Thoracic aorta (tissue), 2 donors: ENCODE results near the gene ZRANB1. TPM values are rescaled to one million over a fixed set of nuclear protein-coding genes. Genes with fewer than 3 reads are reported as not detected.
"Not testable (repeated sequence)": the region's sequence is repeated elsewhere in the genome, so short reads cannot be mapped to it uniquely, and the experiment has no call there.

Source experiments
- ATAC-seq: fragments of 150-250 bp; one replicate; pipeline ENCODE4 v1.8.0; 2017; ENCODE audit warnings: low read depth; ENCODE audit not compliant: insufficient number of reproducible peaks, low FRiP score
- DNase-seq: peaks from one replicate; pipeline ENCODE4 v3.0.0-alpha.2; 2020; ENCODE audit warnings: low spot score
- H3K27ac ChIP-seq, 2 donors: fragments of 200-600 bp; sonication (generic); 1 replicate in 1 of 2; 2 replicates in 1 of 2; pipeline ENCODE4 v1.5.1; 2016; ENCODE audit warnings: mild to moderate bottlenecking in 2 of 2, moderate library complexity in 2 of 2
- H3K27me3 ChIP-seq: fragments of 200-600 bp; sonication (generic); replicated peaks from 2 replicates; pipeline ENCODE4 v1.6.0; 2016; ENCODE audit warnings: mild to moderate bottlenecking; ENCODE audit not compliant: insufficient read depth
- H3K36me3 ChIP-seq: fragments of 200-600 bp; sonication (generic); one replicate; pipeline ENCODE4 v1.5.1; 2016
- H3K4me1 ChIP-seq, 2 donors: fragments of 200-600 bp; sonication (generic); 1 replicate in 1 of 2; 2 replicates in 1 of 2; pipeline versions ENCODE4 v1.5.1 to v1.6.0; 2016; ENCODE audit warnings: low read depth in 2 of 2, mild to moderate bottlenecking in 1 of 2; ENCODE audit not compliant: control insufficient read depth in 1 of 2
- H3K4me3 ChIP-seq: fragments of 200-600 bp; sonication (generic); 2 replicates; pipeline ENCODE4 v1.5.1; 2016; ENCODE audit warnings: mild to moderate bottlenecking
- H3K9me3 ChIP-seq: fragments of 200-600 bp; sonication (generic); 2 replicates; pipeline ENCODE4 v1.5.1; 2016
- CTCF ChIP-seq: fragments of 200-600 bp; sonication (generic); IDR thresholded peaks from one replicate; pipeline ENCODE4 v1.5.1; 2019; ENCODE audit warnings: antibody characterized with exemption
- total RNA-seq, 2 donors: library from RNA; depleted of rRNA; stranded (reverse); fragments of >200 nt; gene quantifications; one replicate each; pipeline versions ENCODE4 v1.1.0 to v1.2.3, GENCODE V29; 2016

The ZRANB1 gene
- total RNA-seq, 2 donors from 2014 or later = 30.1 to 30.9 TPM

DNA sequence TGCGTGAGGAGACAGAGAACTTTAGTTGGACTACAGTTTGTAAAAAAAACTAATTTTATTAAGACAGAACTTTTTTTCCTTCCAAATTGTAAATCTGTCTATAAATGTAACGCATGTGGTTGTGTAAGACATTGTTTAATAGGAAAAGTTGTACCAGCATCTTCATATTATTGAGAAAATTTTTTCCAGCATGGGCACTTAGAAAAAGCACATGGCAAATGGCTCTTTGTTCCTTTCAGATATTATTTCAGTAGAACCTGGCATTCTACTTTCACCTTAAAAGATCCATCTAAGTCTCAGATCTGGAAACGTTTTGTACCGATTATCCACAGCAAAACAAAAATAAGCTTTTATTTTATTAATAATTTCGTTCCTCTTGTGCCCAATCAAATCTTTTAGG lies 43.2 kb downstream of the ZRANB1 start:
- H3K27ac ChIP-seq = no peak overlapping the region
- no peak overlapping the region for H3K4me3 ChIP-seq
- no peaks in the 10 kb centered on the region for H3K27me3 ChIP-seq
- no peak for TF ChIP-seq CTCF
- peaks cover 4 to 15% of the 10 kb centered on the region in 2 donors for H3K4me1 ChIP-seq
- ATAC-seq (no peak), DNase-seq (no peak)
- H3K9me3 ChIP-seq = no peaks in the 10 kb centered on the region
- H3K36me3 ChIP-seq = peaks cover 6% of the 10 kb centered on the region

DNA sequence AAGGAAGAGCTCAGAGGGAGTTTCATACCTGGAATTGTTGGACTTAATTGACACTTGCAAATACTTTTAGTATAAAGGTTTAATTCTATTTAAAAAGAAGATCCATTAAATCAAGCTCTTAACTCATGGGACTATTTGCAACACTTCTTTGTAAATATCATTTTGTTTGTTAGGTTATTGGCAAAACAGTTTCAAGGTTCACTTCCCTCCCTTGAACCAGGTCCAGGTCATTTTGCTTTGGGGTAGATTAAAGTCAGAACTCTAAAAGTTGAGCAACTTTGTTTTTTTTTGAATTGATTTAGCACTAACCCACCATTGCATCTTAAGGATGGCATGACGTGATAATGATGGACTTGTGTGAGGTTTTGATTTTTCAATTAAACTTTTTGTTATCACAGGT lies 45.9 kb downstream of the ZRANB1 start:
- Histone ChIP-seq H3K9me3 (no peaks in the 10 kb centered on the region), H3K4me1 (peaks cover 4 to 33% of the 10 kb centered on the region in 2 donors), H3K4me3 (no peak overlapping the region), H3K27me3 (no peaks in the 10 kb centered on the region), H3K27ac (no peak overlapping the region), H3K36me3 (peaks cover 9% of the 10 kb centered on the region)
- TF ChIP-seq CTCF = no peak
- DNase-seq (no peak), ATAC-seq (no peak)

DNA sequence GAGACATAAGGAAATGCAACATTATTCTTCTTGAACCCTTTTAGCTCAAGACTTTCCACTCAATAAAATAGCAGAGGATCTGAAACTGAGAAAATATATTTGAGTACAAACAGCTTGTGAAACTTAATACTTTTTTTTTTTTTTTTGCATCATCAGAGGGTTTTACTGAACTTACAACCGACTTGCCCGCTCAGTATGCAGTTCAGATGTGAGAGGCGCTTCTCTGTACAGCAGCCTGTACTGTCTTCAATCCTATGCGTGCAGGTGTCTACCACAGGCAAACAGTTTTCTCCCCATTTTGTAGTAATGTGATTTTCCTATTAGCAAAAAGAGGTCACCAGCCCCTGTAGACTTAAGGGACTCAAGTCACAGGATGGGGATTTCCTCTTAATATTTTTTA lies 46.8 kb downstream of the ZRANB1 start:
- not testable (repeated sequence) for H3K27me3 ChIP-seq, H3K9me3 ChIP-seq, H3K27ac ChIP-seq, DNase-seq, H3K4me3 ChIP-seq, ATAC-seq
- H3K36me3 ChIP-seq = peaks cover 17% of the 10 kb centered on the region
- peaks cover under 1 to 27% of the 10 kb centered on the region in 2 donors for H3K4me1 ChIP-seq

DNA sequence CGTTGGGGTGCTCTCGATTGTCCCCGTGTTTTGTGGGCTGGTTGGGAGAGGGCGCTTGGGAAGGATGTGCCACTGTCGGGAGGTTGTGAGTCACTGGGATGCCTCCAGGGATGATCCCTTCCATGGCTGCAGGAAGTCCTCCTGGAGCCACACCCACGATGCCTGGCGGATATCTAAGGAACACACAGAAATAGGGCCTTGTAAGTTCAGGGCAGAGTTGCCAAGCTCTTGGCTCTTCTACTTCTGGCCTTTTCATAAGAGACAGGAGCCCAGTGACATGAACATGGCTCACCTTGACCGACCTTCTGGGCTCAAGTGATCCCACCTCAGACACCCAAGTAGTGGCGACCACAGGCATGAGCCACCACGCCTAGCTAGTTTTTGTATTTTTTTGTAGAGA lies 47.6 kb downstream of the ZRANB1 start:
- peaks cover 24% of the 10 kb centered on the region for H3K36me3 ChIP-seq
- DNase-seq (no peak), ATAC-seq (no peak)
- no peak for TF ChIP-seq CTCF
- peaks cover 0 to 24% of the 10 kb centered on the region in 2 donors for H3K4me1 ChIP-seq
- H3K27ac ChIP-seq = no peak overlapping the region
- H3K4me3 ChIP-seq = no peak overlapping the region
- H3K9me3 ChIP-seq = no peaks in the 10 kb centered on the region
- H3K27me3 ChIP-seq = no peaks in the 10 kb centered on the region

DNA sequence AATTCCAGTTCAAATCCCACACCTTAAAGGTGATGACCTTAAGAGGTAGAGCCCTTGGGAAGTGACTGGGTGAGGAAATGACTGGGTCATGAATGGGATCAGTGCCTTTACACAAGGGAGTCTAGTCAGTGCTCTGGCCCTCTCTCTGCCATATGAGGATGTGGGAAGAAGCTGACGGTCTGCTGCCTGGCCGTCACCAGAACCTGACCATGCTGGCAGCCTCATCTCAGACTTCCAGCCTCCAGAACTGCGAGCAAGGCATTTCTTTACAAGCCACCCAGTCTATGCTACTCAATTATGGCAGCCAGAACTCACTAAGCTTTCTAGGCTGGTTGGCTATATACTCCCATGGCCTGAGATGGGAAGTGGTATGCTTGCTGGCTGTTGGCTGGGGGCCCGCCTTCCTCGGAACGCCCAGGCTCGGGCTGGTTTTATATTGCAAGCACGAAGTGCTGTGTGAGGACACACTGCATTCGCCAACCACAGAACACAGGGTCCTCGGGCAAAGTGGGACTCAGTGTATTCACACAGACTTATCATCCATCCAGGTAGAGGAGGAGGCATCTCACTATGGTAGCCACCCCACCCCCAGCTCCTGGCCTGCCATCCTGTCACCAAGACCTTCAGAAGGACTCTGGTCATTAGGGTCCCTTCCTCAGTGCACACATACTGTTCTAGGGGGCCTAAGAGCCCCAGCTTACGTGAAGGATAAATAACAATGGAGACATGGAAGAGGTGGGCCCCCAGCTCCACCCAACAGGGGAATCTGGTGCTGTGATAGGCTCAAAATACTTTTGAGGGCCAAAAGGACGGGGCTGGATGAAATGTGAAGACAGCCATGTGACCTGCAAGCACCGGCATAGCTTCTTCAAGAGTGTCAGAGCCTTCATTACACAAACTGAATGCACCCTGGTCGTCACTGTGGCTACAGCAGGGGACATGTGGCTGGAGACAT lies 49.0 kb downstream of the ZRANB1 start:
- H3K27me3 ChIP-seq = no peaks in the 10 kb centered on the region
- DNase-seq = no peak
- no peaks in the 10 kb centered on the region for H3K9me3 ChIP-seq
- peaks cover 30% of the 10 kb centered on the region for H3K36me3 ChIP-seq
- no peak for TF ChIP-seq CTCF
- H3K27ac ChIP-seq = peak overlapping the region; percentile 3 to 59
- H3K4me1 ChIP-seq = peaks cover 0 to 33% of the 10 kb centered on the region in 2 donors
- no peak for ATAC-seq
- H3K4me3 ChIP-seq = no peak overlapping the region
